ENCODE measurements around the gene MROH7.
"Not testable (repeated sequence)": the region's sequence is repeated elsewhere in the genome, so short reads cannot be mapped to it uniquely, and the experiment has no call there.

Gene MROH7

GRCh38 chr1:54610601-54611580 lies 30.7 kb upstream of the MROH7 start:
- no peak for FAIRE-seq

GRCh38 chr1:54611621-54612020 lies 30.0 kb upstream of the MROH7 start:
- no peak for FAIRE-seq

GRCh38 chr1:54614024-54614423 lies 27.6 kb upstream of the MROH7 start:
- FAIRE-seq = no peak

GRCh38 chr1:54614563-54614962 lies 27.0 kb upstream of the MROH7 start:
- FAIRE-seq = no peak

- FAIRE-seq = no peak
Observed at GRCh38 chr1:54615531-54616279, 25.9 kb upstream of the MROH7 start.

- FAIRE-seq = no peak
Observed at GRCh38 chr1:54619749-54620148, 21.8 kb upstream of the MROH7 start.

- FAIRE-seq = no peak
Observed at GRCh38 chr1:54623216-54624007, 18.2 kb upstream of the MROH7 start, which contains the start of gene FAM151A. FAM151A (minus strand) TSS chr1:54623525; CDS start chr1:54623395, 130 bp downstream.

- FAIRE-seq = no peak
Observed at GRCh38 chr1:54624466-54625464, 16.8 kb upstream of the MROH7 start.

- FAIRE-seq = no peak
Observed at GRCh38 chr1:54627196-54627595, 14.4 kb upstream of the MROH7 start.

- FAIRE-seq = not testable (repeated sequence)
Observed at GRCh38 chr1:54635804-54636203, 5.8 kb upstream of the MROH7 start.

- not testable (repeated sequence) for FAIRE-seq
Observed at GRCh38 chr1:54636461-54637446, 4.8 kb upstream of the MROH7 start.

- FAIRE-seq = no peak
Observed at GRCh38 chr1:54640361-54640760, 1.2 kb upstream of the MROH7 start.

- peak; percentile 37 for FAIRE-seq
Observed at GRCh38 chr1:54643736-54644135, 2.1 kb downstream of the MROH7 start.

- FAIRE-seq = no peak
Observed at GRCh38 chr1:54645806-54646676, 4.5 kb downstream of the MROH7 start.

- no peak for FAIRE-seq
Observed at GRCh38 chr1:54649130-54649898, 7.7 kb downstream of the MROH7 start.

- FAIRE-seq = no peak
Observed at GRCh38 chr1:54649921-54650320, 8.3 kb downstream of the MROH7 start.

GRCh38 chr1:54650417-54650816 lies 8.8 kb downstream of the MROH7 start:
- FAIRE-seq = no peak

- no peak for FAIRE-seq
Observed at GRCh38 chr1:54651608-54652007, 10.0 kb downstream of the MROH7 start.

All from TTC549 (cell line).